ENCODE data around the gene TCN2.

Gene TCN2

DNA sequence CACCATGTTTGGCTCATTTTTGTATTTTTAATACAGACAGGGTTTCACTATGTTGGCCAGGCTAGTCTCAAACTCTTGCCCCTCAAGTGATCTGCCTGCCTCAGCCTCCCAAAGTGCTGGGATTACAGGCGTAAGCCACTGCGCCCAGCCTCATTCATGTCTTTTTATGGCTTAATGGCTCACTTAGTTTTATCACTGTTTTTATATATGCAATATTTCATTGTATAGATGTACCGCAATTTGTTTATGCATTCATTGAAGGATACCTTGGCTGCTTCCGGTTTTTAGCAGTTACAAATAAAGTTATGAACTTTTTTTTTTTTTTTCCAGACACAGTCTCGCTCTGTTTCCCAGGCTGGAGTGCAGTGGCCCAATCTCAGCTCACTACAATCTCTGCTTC is 5.5 kb upstream of the TCN2 start:
- Histone ChIP-seq H3K4me2 (no peak overlapping the region), H3K4me3 (no peak overlapping the region), H3K27ac (no peak overlapping the region), H3K27me3 (no peaks in the 10 kb centered on the region), H4K20me1 (no peaks in the 10 kb centered on the region), H3K36me3 (0 out of 22 replicates have a peak, but pooled peaks cover 0 to 5% (median 0%) of the 10 kb centered on the region in 11 experiments), H3K9me3 (replicated peaks in 1 of 11) (0 out of 22 replicates have a peak, but pooled peaks cover 0 to 6% (median 0%) of the 10 kb centered on the region in 11 experiments), H3K4me1 (peaks cover 14 to 29% (median 21%) of the 10 kb centered on the region in 10 experiments), H3K9ac (no peak overlapping the region; a peak in 1 of 22 replicates)
- no peak for TF ChIP-seq Cebpa-rat (IDR thresholded peaks at IDR 0.05)

DNA sequence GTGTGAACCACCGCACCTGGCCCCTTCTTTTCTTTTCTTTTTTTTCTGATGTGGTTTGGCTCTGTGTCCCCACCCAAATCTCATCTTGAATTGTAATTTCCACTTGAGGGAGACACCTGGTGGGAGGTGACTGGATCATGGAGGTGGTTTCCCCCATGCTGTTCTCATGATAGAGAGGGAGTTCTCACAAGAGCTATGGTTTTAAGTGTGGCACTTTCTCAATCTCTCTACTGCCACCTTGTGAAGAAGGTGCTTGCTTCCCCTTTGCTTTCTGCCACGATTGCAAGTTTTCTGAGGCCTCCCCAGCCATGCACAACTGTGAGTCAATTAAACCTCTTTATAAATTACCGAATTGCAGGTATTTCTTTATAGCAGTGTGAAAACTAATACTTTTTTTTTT is 4.9 kb upstream of the TCN2 start:
- Histone ChIP-seq H4K20me1 (no peaks in the 10 kb centered on the region), H3K4me2 (no peak overlapping the region), H3K9me3 (replicated peaks in 1 of 11) (0 out of 22 replicates have a peak, but pooled peaks cover 0 to 6% (median 0%) of the 10 kb centered on the region in 11 experiments), H3K4me1 (peaks cover 15 to 34% (median 25%) of the 10 kb centered on the region in 10 experiments), H3K27ac (no peak overlapping the region), H3K27me3 (no peaks in the 10 kb centered on the region), H3K36me3 (0 out of 22 replicates have a peak, but pooled peaks cover 0 to 5% (median 0%) of the 10 kb centered on the region in 11 experiments), H3K9ac (no peak overlapping the region), H3K4me3 (no peak overlapping the region)
- no peak for TF ChIP-seq Cebpa-rat (IDR thresholded peaks at IDR 0.05)

DNA sequence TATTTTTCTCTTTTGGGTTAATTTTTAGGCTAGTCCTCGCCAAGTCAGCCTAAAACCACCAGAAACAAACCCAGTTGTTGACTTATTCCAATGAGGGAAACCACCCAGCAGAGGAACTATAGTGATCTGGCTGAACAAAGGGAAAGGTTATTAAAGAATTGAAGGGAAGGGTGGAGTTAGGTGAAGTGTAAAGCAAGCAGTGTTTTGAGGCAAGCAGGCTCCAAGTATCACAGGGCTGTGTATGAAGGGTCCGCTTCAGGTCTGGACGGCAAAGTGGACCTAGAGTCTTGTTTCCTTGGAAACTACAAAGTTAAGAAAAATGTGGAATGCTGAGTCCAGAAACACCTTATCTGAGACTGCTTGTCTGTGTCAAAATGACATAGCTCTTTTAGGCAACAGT is 3.2 kb upstream of the TCN2 start:
- H3K27ac ChIP-seq: peak overlapping the region in 1 of 11 experiments; percentile 5; a peak in 1 of 22 replicates
- no peaks in the 10 kb centered on the region for H4K20me1 ChIP-seq
- no peak overlapping the region for H3K9ac ChIP-seq
- H3K27me3 ChIP-seq: no peaks in the 10 kb centered on the region
- 0 out of 22 replicates have a peak, but pooled peaks cover 0 to 5% (median 0%) of the 10 kb centered on the region in 11 experiments for H3K36me3 ChIP-seq
- TF ChIP-seq Cebpa-rat (IDR thresholded peaks at IDR 0.05): no peak
- no peaks in the 10 kb centered on the region for H3K9me3 ChIP-seq (replicated peaks in 1 of 11)
- H3K4me2 ChIP-seq: no peak overlapping the region
- no peak overlapping the region for H3K4me3 ChIP-seq
- peaks cover 32 to 51% (median 43%) of the 10 kb centered on the region in 10 experiments for H3K4me1 ChIP-seq

DNA sequence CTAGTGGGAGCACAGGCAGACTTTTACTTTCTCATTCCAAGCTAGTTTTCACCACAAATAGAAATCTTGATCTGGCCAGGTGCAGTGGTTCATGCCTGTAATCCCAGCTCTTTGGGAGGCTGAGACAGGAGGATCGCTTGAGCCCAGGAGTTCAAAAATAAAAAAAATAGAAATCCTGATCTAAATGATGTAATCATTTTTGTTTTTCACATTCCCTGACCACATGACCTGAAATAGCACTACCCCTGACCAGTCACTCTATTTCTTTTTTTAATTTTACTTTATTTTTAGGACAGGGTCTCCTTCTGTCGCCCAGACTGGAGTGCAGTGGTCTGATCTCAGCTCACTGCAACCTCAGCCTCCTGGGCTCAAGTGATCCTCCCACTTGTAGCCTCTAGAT is 2.3 kb upstream of the TCN2 start:
- no peaks in the 10 kb centered on the region for H4K20me1 ChIP-seq
- 0 out of 22 replicates have a peak overlapping the region, but pooled peaks of 1 of the 11 experiments have one; percentile 16 for H3K9ac ChIP-seq
- no peak overlapping the region for H3K4me3 ChIP-seq
- no peak for TF ChIP-seq Cebpa-rat (IDR thresholded peaks at IDR 0.05)
- peak overlapping the region in 7 of 11 experiments; percentile 71 to 98 (median 94); a peak in 11 of 22 replicates for H3K4me2 ChIP-seq
- H3K4me1 ChIP-seq: peaks cover 42 to 61% (median 52%) of the 10 kb centered on the region in 10 experiments
- no peaks in the 10 kb centered on the region for H3K27me3 ChIP-seq
- no peaks in the 10 kb centered on the region for H3K9me3 ChIP-seq (replicated peaks in 1 of 11)
- peak overlapping the region in 1 of 11 experiments; percentile 29; a peak in 3 of 22 replicates for H3K27ac ChIP-seq
- 0 out of 22 replicates have a peak, but pooled peaks cover 0 to 5% (median 0%) of the 10 kb centered on the region in 11 experiments for H3K36me3 ChIP-seq

GRCh38 chr22:30605449-30606110 is 1.4 kb upstream of the TCN2 start:
- peak overlapping the region; percentile 46 to 84 (median 80); a peak in 19 of 22 replicates for H3K27ac ChIP-seq

GRCh38 chr22:30607300-30607930 is 441 bp downstream of the TCN2 start:
- peak overlapping the region; percentile 55 to 84 (median 80); a peak in 21 of 22 replicates for H3K27ac ChIP-seq
- H3K4me2 ChIP-seq: peak overlapping the region; percentile 83 to 99 (median 94)
- 0 out of 22 replicates have a peak, but pooled peaks cover 0 to 5% (median 0%) of the 10 kb centered on the region in 11 experiments for H3K36me3 ChIP-seq
- TF ChIP-seq Cebpa-rat (IDR thresholded peaks at IDR 0.05): no peak
- no peaks in the 10 kb centered on the region for H3K9me3 ChIP-seq (replicated peaks in 1 of 11)
- no peaks in the 10 kb centered on the region for H3K27me3 ChIP-seq
- peak overlapping the region; percentile 68 to 80 (median 76) for H3K9ac ChIP-seq
- H3K4me1 ChIP-seq: peaks cover 60 to 68% (median 66%) of the 10 kb centered on the region in 10 experiments
- no peaks in the 10 kb centered on the region for H4K20me1 ChIP-seq
- peak overlapping the region; percentile 46 to 68 (median 58) for H3K4me3 ChIP-seq

More at GRCh38 chr22:30605449-30606110, 1.4 kb upstream of the TCN2 start:
- H4K20me1 ChIP-seq: no peaks in the 10 kb centered on the region
- no peak for TF ChIP-seq Cebpa-rat (IDR thresholded peaks at IDR 0.05)
- H3K4me2 ChIP-seq: peak overlapping the region; percentile 71 to 98 (median 91)
- no peaks in the 10 kb centered on the region for H3K27me3 ChIP-seq
- H3K36me3 ChIP-seq: 0 out of 22 replicates have a peak, but pooled peaks cover 0 to 5% (median 0%) of the 10 kb centered on the region in 11 experiments
- peaks cover 50 to 69% (median 61%) of the 10 kb centered on the region in 10 experiments for H3K4me1 ChIP-seq
- H3K4me3 ChIP-seq: peak overlapping the region in 8 of 10 experiments; percentile 44 to 68 (median 50); a peak in 15 of 20 replicates
- peak overlapping the region; percentile 58 to 79 (median 68); a peak in 18 of 22 replicates for H3K9ac ChIP-seq
- no peaks in the 10 kb centered on the region for H3K9me3 ChIP-seq (replicated peaks in 1 of 11)

DNA sequence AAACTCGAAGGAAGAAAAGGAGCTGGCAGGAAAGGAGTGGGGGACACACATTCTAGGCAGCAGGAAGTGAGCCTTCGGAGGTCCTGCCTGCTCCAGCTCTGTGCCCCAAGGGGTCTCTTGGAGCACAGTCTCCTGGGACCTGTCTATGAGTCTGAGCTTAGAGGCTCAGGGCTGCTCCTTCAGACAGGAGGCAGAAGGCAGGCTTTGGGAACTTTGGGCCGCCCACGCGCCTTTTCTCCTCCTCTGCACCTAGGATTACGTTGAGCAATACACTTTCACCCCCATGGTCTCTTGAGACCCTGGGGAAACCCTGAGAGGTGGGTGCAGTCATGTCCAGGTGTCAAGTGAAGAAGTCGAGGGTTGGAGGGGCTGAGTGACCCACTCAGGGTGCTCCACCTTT is 965 bp downstream of the TCN2 start:
- Histone ChIP-seq H3K36me3 (0 out of 22 replicates have a peak, but pooled peaks cover 0 to 5% (median 0%) of the 10 kb centered on the region in 11 experiments), H3K27me3 (no peaks in the 10 kb centered on the region), H3K27ac (peak overlapping the region; percentile 55 to 84 (median 80); a peak in 19 of 22 replicates), H3K9me3 (replicated peaks in 1 of 11) (no peaks in the 10 kb centered on the region), H3K4me2 (peak overlapping the region; percentile 83 to 99 (median 94)), H3K4me3 (peak overlapping the region in 5 of 10 experiments; percentile 46 to 58 (median 55); a peak in 2 of 20 replicates), H3K9ac (peak overlapping the region; percentile 36 to 80 (median 76); a peak in 15 of 22 replicates), H4K20me1 (no peaks in the 10 kb centered on the region), H3K4me1 (peaks cover 60 to 68% (median 66%) of the 10 kb centered on the region in 10 experiments)
- no peak for TF ChIP-seq Cebpa-rat (IDR thresholded peaks at IDR 0.05)

DNA sequence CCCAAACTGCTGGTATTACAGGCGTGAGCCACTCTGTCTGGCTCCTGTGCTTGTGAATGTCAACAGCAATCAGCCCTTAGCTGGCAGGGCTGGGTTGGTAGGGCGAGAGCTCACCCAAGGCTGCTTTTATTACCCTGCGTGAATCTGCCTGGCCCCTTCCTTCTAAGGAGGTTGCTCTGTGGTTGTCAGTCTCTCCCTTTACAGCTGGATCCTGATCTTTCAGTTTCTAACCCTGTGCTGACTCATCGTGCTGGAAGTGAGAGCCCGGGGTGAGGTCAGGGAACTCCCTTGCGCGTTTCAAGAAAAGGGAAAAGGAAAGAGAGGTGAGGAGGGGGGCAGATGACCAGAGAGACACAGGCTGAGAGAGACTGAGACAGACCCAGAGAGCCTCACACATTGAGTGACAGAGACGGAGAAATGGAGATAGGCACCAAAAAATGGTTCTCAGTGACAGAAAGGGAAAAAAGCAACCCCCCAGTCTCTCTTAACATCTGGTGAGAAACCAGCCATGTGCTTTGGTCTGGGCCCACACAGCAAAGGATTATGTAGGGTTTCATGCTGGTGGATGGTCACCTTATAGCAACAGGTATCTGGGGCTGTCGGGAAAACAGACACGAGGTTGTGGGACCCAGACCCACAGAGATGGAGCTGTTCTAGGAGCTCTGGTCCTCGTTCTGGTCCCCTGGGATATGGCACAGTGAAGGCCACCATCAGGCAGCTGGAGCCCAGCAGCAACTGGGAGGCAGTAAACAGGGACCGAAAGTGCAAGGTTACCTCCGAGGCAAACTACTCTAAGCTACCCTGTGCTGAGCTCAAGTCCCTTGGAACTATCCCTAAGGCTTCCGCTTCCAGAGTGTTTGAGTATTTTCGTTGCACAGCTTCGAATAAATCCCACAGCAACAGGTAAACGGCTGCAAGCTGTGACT is 2.5 kb downstream of the TCN2 start:
- peaks cover 59 to 67% (median 63%) of the 10 kb centered on the region in 10 experiments for H3K4me1 ChIP-seq
- H3K9ac ChIP-seq: peak overlapping the region; percentile 36 to 80 (median 50); a peak in 20 of 22 replicates
- peak overlapping the region in 5 of 10 experiments; percentile 1 to 46 (median 14); a peak in 2 of 20 replicates for H3K4me3 ChIP-seq
- H4K20me1 ChIP-seq: no peaks in the 10 kb centered on the region
- no peaks in the 10 kb centered on the region; a peak in 1 of 22 replicates for H3K36me3 ChIP-seq
- H3K27ac ChIP-seq: peak overlapping the region; percentile 31 to 84 (median 80); a peak in 20 of 22 replicates
- no peak for TF ChIP-seq Cebpa-rat (IDR thresholded peaks at IDR 0.05)
- H3K4me2 ChIP-seq: peak overlapping the region; percentile 83 to 99 (median 94)
- no peaks in the 10 kb centered on the region for H3K9me3 ChIP-seq (replicated peaks in 1 of 11)
- H3K27me3 ChIP-seq: no peaks in the 10 kb centered on the region
